AG10803 (cell line): Measurements from ENCODE around the gene LCP1.

Source experiments
- DNase-seq: peaks from one replicate; pipeline ENCODE4 v3.0.0; 2010; ENCODE audit warnings: low read depth
- H3K4me3 ChIP-seq: 2 replicates; pipeline ENCODE4 v1.5.1; 2011; ENCODE audit warnings: mild to moderate bottlenecking, low read length, control low read depth
- TF ChIP-seq, protein P1 (sequence below): conservative IDR thresholded peaks from 2 replicates; pipeline ENCODE4 v1.5.1; 2011; ENCODE audit warnings: mild to moderate bottlenecking, low read length, control low read depth, inconsistent platforms

The LCP1 gene

DNA sequence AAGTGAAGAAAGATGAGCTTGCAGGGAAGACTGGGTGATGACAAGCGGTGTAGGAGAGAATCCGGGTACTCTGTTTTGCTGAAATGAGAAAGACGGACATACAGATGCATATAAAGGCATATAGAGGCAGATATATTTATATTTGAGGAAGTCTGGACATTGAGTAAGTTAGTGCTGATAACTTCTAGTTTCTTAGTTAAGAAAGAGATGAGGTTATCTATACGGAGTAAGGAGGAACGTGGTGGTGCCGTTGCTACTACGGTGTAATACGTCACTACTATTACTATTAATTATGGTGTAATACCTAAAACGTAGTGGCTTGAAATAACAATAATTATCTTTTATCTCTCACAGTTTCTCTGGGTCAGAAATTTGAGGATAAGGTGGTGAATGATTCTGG is 67.4 kb downstream of the LCP1 start:
- TF ChIP-seq, protein P1, sequence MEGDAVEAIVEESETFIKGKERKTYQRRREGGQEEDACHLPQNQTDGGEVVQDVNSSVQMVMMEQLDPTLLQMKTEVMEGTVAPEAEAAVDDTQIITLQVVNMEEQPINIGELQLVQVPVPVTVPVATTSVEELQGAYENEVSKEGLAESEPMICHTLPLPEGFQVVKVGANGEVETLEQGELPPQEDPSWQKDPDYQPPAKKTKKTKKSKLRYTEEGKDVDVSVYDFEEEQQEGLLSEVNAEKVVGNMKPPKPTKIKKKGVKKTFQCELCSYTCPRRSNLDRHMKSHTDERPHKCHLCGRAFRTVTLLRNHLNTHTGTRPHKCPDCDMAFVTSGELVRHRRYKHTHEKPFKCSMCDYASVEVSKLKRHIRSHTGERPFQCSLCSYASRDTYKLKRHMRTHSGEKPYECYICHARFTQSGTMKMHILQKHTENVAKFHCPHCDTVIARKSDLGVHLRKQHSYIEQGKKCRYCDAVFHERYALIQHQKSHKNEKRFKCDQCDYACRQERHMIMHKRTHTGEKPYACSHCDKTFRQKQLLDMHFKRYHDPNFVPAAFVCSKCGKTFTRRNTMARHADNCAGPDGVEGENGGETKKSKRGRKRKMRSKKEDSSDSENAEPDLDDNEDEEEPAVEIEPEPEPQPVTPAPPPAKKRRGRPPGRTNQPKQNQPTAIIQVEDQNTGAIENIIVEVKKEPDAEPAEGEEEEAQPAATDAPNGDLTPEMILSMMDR = no peak
- H3K4me3 ChIP-seq = no peak overlapping the region

GRCh38 chr13:46113596-46113995 is 68.4 kb downstream of the LCP1 start:
- no peak for DNase-seq
- TF ChIP-seq, protein P1 = no peak
- no peak overlapping the region for H3K4me3 ChIP-seq

More for the DNA sequence above, 67.4 kb downstream of the LCP1 start:
- DNase-seq = no peak

DNA sequence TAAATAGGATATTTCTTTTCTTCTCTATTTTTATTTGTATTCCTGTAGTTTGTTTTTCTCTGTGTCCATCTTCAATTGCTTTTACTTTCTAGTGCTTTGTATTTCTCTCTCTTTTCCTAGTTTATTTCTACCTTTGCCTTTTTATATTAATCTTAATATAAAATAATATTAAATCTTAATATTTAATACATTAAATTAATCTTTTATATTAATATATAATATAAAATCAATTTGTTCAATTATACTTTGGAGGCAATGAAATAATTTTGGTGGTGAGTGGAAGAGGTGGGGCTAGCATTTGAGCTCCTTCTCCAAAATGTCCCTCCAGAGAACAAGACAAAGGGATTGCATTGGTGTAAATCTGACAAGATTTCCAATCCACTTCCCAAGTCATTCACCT is 70.8 kb downstream of the LCP1 start:
- H3K4me3 ChIP-seq = no peak overlapping the region
- TF ChIP-seq, protein P1 = no peak
- no peak for DNase-seq

DNA sequence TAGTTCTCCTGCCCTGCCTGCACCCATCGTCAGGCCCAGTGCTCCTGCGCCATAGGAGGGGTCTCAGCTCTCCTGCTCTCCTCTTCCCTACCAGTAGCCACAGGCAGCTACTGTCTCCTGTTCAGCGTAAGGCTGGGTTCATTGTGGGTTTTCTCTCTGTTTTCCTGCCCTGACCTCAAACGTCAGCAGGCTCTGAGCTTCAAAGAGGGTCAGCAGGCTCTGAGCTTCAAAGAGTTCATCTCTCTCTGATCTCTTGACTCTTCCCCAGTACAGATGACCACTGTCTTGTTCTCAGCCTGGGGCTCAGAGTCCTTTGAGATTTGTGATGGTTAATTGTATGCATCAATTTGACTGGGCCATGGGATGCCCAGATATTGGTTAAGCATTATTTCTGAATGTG is 72.5 kb downstream of the LCP1 start:
- H3K4me3 ChIP-seq = no peak overlapping the region
- no peak for DNase-seq
- TF ChIP-seq, protein P1 = no peak

GRCh38 chr13:46106839-46107371 is 75.1 kb downstream of the LCP1 start:
- TF ChIP-seq, protein P1 = no peak
- no peak overlapping the region for H3K4me3 ChIP-seq
- no peak for DNase-seq

DNA sequence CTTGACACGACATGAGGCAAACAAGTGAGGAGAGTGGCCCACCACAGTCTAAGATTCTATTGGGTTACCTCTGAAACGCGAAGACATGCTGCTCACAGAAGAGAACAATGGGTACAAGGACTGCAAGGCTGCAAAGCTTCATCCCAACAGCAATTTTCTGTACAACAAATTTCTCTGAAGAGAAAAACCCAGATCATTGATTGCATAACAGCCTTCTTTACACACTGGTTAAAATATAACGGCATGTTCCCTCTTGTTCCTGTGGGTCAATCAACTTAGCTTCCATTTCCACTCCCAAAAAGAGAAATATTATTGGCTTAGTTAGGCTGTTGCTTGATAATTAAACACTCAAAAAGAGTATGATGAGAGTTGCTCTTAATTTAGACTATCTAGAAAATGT is 77.1 kb downstream of the LCP1 start, which contains the start of gene CPB2:
Gene CPB2, minus strand, starts transcription at position 166 of the 400 bp plus-strand sequence. Its CDS starts 24 bp downstream, at position 142.
- TF ChIP-seq, protein P1 = no peak
- H3K4me3 ChIP-seq = no peak within 1 kb of the TSS
- no peak for DNase-seq

GRCh38 chr13:46103037-46103436 is 78.9 kb downstream of the LCP1 start:
- H3K4me3 ChIP-seq = no peak overlapping the region
- TF ChIP-seq, protein P1 = no peak
- DNase-seq = no peak
